Activated naive CD8-positive, alpha-beta T cell treated with anti-CD3 and anti-CD28 coated beads, Interleukin-2, amount 50 U/mL, for 24 hours (primary cell): ENCODE data around the gene INPP5F.

Experiments used
- ATAC-seq: fragments of 150-1000 bp; cut with Tn5 transposase; one replicate; pipeline ENCODE4 v1.10.0; 2021
- DNase-seq: peaks from one replicate; pipeline ENCODE4 v3.0.0; 2021
- H3K27ac Mint-ChIP-seq: one replicate; pipeline ENCODE4 v1.8.0; 2021; ENCODE audit warnings: mild to moderate bottlenecking, mixed read lengths
- H3K27me3 Mint-ChIP-seq: one replicate; pipeline ENCODE4 v1.8.0; 2021; ENCODE audit warnings: mixed read lengths
- H3K36me3 Mint-ChIP-seq: one replicate; pipeline ENCODE4 v1.8.0; 2021; ENCODE audit warnings: low read depth, mixed read lengths
- H3K4me1 Mint-ChIP-seq: one replicate; pipeline ENCODE4 v1.8.0; 2021; ENCODE audit warnings: mixed read lengths
- H3K4me3 Mint-ChIP-seq: one replicate; pipeline ENCODE4 v1.8.0; 2021; ENCODE audit warnings: mild to moderate bottlenecking, moderate library complexity, mixed read lengths
- H3K9me3 Mint-ChIP-seq: one replicate; pipeline ENCODE4 v1.8.0; 2021; ENCODE audit warnings: mixed read lengths

Gene INPP5F

GRCh38 chr10:119826771-119827170 lies 100.9 kb downstream of the INPP5F start:
- H3K9me3 Mint-ChIP-seq, result no peaks in the 10 kb centered on the region
- ATAC-seq, result no peak
- no peak overlapping the region for H3K4me3 Mint-ChIP-seq
- H3K27ac Mint-ChIP-seq, result no peak overlapping the region
- H3K4me1 Mint-ChIP-seq, result no peaks in the 10 kb centered on the region
- H3K36me3 Mint-ChIP-seq, result peaks cover 59% of the 10 kb centered on the region
- no peaks in the 10 kb centered on the region for H3K27me3 Mint-ChIP-seq
- DNase-seq, result no peak

GRCh38 chr10:119827430-119827829 lies 101.6 kb downstream of the INPP5F start:
- Mint-ChIP-seq H3K36me3 (peaks cover 62% of the 10 kb centered on the region), H3K27ac (peak overlapping the region; percentile 36), H3K27me3 (no peaks in the 10 kb centered on the region), H3K9me3 (no peaks in the 10 kb centered on the region), H3K4me3 (no peak overlapping the region), H3K4me1 (no peaks in the 10 kb centered on the region)
- ATAC-seq (no peak), DNase-seq (no peak)

- ATAC-seq (no peak), DNase-seq (no peak)
- Mint-ChIP-seq H3K27ac (no peak overlapping the region), H3K27me3 (no peaks in the 10 kb centered on the region), H3K9me3 (peaks cover 6% of the 10 kb centered on the region), H3K4me1 (peaks cover 12% of the 10 kb centered on the region), H3K36me3 (peaks cover 71% of the 10 kb centered on the region), H3K4me3 (no peak overlapping the region)
These were observed 103.6 kb downstream of the INPP5F start for GRCh38 chr10:119829429-119829828.

- peaks cover 12% of the 10 kb centered on the region for H3K9me3 Mint-ChIP-seq
- no peak overlapping the region for H3K27ac Mint-ChIP-seq
- no peaks in the 10 kb centered on the region for H3K27me3 Mint-ChIP-seq
- DNase-seq (no peak), ATAC-seq (no peak)
- peaks cover 22% of the 10 kb centered on the region for H3K4me1 Mint-ChIP-seq
- peaks cover 80% of the 10 kb centered on the region for H3K36me3 Mint-ChIP-seq
- no peak overlapping the region for H3K4me3 Mint-ChIP-seq
These were observed 105.0 kb downstream of the INPP5F start for GRCh38 chr10:119830851-119831250.

- Mint-ChIP-seq H3K27ac (no peak overlapping the region), H3K4me3 (no peak overlapping the region), H3K9me3 (peaks cover 12% of the 10 kb centered on the region), H3K27me3 (no peaks in the 10 kb centered on the region), H3K36me3 (peaks cover 83% of the 10 kb centered on the region), H3K4me1 (peaks cover 22% of the 10 kb centered on the region)
- DNase-seq, result no peak
- ATAC-seq, result no peak
These were observed 105.8 kb downstream of the INPP5F start for GRCh38 chr10:119831656-119832055.

GRCh38 chr10:119832951-119833350 lies 107.1 kb downstream of the INPP5F start:
- peaks cover 12% of the 10 kb centered on the region for H3K9me3 Mint-ChIP-seq
- H3K27me3 Mint-ChIP-seq, result no peaks in the 10 kb centered on the region
- no peak overlapping the region for H3K4me3 Mint-ChIP-seq
- H3K27ac Mint-ChIP-seq, result peak overlapping the region; percentile 24
- peaks cover 83% of the 10 kb centered on the region for H3K36me3 Mint-ChIP-seq
- DNase-seq, result no peak
- ATAC-seq, result no peak
- peaks cover 31% of the 10 kb centered on the region for H3K4me1 Mint-ChIP-seq

GRCh38 chr10:119834188-119834587 lies 108.3 kb downstream of the INPP5F start:
- Mint-ChIP-seq H3K4me3 (peak overlapping the region; percentile 19), H3K9me3 (peaks cover 12% of the 10 kb centered on the region), H3K4me1 (peaks cover 32% of the 10 kb centered on the region), H3K36me3 (peaks cover 88% of the 10 kb centered on the region), H3K27me3 (no peaks in the 10 kb centered on the region), H3K27ac (peak overlapping the region; percentile 67)
- ATAC-seq (peak; percentile 89), DNase-seq (no peak)

- Mint-ChIP-seq H3K27me3 (no peaks in the 10 kb centered on the region), H3K36me3 (peaks cover 70% of the 10 kb centered on the region), H3K9me3 (no peaks in the 10 kb centered on the region), H3K4me3 (no peak overlapping the region), H3K27ac (no peak overlapping the region), H3K4me1 (no peaks in the 10 kb centered on the region)
- ATAC-seq, result no peak
- DNase-seq, result no peak
These were observed 119.8 kb downstream of the INPP5F start for GRCh38 chr10:119845656-119846055.

GRCh38 chr10:119849031-119849789 lies 123.4 kb downstream of the INPP5F start:
- ATAC-seq (no peak), DNase-seq (no peak)
- H3K27me3 Mint-ChIP-seq, result no peaks in the 10 kb centered on the region
- H3K4me1 Mint-ChIP-seq, result no peaks in the 10 kb centered on the region
- no peak overlapping the region for H3K4me3 Mint-ChIP-seq
- peaks cover 58% of the 10 kb centered on the region for H3K36me3 Mint-ChIP-seq
- no peaks in the 10 kb centered on the region for H3K9me3 Mint-ChIP-seq
- no peak overlapping the region for H3K27ac Mint-ChIP-seq

- Mint-ChIP-seq H3K9me3 (no peaks in the 10 kb centered on the region), H3K4me3 (no peak overlapping the region), H3K27me3 (no peaks in the 10 kb centered on the region), H3K4me1 (no peaks in the 10 kb centered on the region), H3K27ac (no peak overlapping the region), H3K36me3 (peaks cover 53% of the 10 kb centered on the region)
- DNase-seq, result no peak
- no peak for ATAC-seq
These were observed 124.1 kb downstream of the INPP5F start for GRCh38 chr10:119849944-119850343.

GRCh38 chr10:119852277-119852676 lies 126.4 kb downstream of the INPP5F start:
- Mint-ChIP-seq H3K4me3 (no peak overlapping the region), H3K27ac (no peak overlapping the region), H3K9me3 (no peaks in the 10 kb centered on the region), H3K36me3 (peaks cover 51% of the 10 kb centered on the region), H3K4me1 (no peaks in the 10 kb centered on the region), H3K27me3 (no peaks in the 10 kb centered on the region)
- DNase-seq, result no peak
- ATAC-seq, result no peak

- no peaks in the 10 kb centered on the region for H3K4me1 Mint-ChIP-seq
- no peaks in the 10 kb centered on the region for H3K27me3 Mint-ChIP-seq
- peaks cover 49% of the 10 kb centered on the region for H3K36me3 Mint-ChIP-seq
- ATAC-seq (no peak), DNase-seq (no peak)
- no peak overlapping the region for H3K4me3 Mint-ChIP-seq
- no peaks in the 10 kb centered on the region for H3K9me3 Mint-ChIP-seq
- no peak overlapping the region for H3K27ac Mint-ChIP-seq
These were observed 127.0 kb downstream of the INPP5F start for GRCh38 chr10:119852822-119853221.

- ATAC-seq, result no peak
- no peaks in the 10 kb centered on the region for H3K9me3 Mint-ChIP-seq
- no peak for DNase-seq
- no peaks in the 10 kb centered on the region for H3K4me1 Mint-ChIP-seq
- H3K27me3 Mint-ChIP-seq, result no peaks in the 10 kb centered on the region
- peaks cover 43% of the 10 kb centered on the region for H3K36me3 Mint-ChIP-seq
- H3K4me3 Mint-ChIP-seq, result no peak overlapping the region
- no peak overlapping the region for H3K27ac Mint-ChIP-seq
These were observed 127.7 kb downstream of the INPP5F start for GRCh38 chr10:119853574-119853973.

- no peaks in the 10 kb centered on the region for H3K27me3 Mint-ChIP-seq
- H3K9me3 Mint-ChIP-seq, result no peaks in the 10 kb centered on the region
- no peak for ATAC-seq
- H3K27ac Mint-ChIP-seq, result no peak overlapping the region
- H3K4me1 Mint-ChIP-seq, result peaks cover 29% of the 10 kb centered on the region
- DNase-seq, result no peak
- peaks cover 25% of the 10 kb centered on the region for H3K36me3 Mint-ChIP-seq
- no peak overlapping the region for H3K4me3 Mint-ChIP-seq
These were observed 132.2 kb downstream of the INPP5F start for GRCh38 chr10:119858063-119858462.

- Mint-ChIP-seq H3K9me3 (peaks cover 5% of the 10 kb centered on the region), H3K4me3 (no peak overlapping the region), H3K27ac (no peak overlapping the region), H3K36me3 (peaks cover 30% of the 10 kb centered on the region), H3K4me1 (peaks cover 38% of the 10 kb centered on the region), H3K27me3 (no peaks in the 10 kb centered on the region)
- DNase-seq (no peak), ATAC-seq (no peak)
These were observed 133.8 kb downstream of the INPP5F start for GRCh38 chr10:119859420-119860258.
